Measurements from ENCODE around the gene NFATC2. TPM values are rescaled to one million over a fixed set of nuclear protein-coding genes. Genes with fewer than 3 reads are reported as not detected.

The NFATC2 gene
- total and polyA plus RNA-seq, 2 of the 8 experiments (the other 6 are each of a cell fraction or from before 2014, with no cell fraction given): 0.27 to 0.91 TPM

DNA sequence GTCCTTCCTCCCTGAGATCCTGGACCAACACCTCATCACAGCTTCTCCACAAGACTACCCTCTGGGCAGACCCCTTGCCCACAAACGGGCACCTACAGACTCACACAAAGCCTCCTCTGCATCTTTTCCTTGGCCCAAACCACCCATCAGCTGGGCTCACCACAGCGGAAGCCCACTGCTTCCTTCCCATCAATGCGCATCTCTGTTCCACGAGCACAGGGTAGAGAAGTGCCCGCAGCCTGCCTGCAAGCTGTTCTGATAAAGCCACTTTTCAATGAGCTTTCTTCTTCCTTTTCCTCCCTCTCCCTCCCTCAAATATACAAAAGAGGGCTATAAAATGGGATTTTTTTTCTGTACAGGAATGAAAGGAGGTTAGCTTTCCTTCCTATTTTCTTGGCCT is 111.2 kb downstream of the NFATC2 start (continued):
- TF ChIP-seq, protein P1, sequence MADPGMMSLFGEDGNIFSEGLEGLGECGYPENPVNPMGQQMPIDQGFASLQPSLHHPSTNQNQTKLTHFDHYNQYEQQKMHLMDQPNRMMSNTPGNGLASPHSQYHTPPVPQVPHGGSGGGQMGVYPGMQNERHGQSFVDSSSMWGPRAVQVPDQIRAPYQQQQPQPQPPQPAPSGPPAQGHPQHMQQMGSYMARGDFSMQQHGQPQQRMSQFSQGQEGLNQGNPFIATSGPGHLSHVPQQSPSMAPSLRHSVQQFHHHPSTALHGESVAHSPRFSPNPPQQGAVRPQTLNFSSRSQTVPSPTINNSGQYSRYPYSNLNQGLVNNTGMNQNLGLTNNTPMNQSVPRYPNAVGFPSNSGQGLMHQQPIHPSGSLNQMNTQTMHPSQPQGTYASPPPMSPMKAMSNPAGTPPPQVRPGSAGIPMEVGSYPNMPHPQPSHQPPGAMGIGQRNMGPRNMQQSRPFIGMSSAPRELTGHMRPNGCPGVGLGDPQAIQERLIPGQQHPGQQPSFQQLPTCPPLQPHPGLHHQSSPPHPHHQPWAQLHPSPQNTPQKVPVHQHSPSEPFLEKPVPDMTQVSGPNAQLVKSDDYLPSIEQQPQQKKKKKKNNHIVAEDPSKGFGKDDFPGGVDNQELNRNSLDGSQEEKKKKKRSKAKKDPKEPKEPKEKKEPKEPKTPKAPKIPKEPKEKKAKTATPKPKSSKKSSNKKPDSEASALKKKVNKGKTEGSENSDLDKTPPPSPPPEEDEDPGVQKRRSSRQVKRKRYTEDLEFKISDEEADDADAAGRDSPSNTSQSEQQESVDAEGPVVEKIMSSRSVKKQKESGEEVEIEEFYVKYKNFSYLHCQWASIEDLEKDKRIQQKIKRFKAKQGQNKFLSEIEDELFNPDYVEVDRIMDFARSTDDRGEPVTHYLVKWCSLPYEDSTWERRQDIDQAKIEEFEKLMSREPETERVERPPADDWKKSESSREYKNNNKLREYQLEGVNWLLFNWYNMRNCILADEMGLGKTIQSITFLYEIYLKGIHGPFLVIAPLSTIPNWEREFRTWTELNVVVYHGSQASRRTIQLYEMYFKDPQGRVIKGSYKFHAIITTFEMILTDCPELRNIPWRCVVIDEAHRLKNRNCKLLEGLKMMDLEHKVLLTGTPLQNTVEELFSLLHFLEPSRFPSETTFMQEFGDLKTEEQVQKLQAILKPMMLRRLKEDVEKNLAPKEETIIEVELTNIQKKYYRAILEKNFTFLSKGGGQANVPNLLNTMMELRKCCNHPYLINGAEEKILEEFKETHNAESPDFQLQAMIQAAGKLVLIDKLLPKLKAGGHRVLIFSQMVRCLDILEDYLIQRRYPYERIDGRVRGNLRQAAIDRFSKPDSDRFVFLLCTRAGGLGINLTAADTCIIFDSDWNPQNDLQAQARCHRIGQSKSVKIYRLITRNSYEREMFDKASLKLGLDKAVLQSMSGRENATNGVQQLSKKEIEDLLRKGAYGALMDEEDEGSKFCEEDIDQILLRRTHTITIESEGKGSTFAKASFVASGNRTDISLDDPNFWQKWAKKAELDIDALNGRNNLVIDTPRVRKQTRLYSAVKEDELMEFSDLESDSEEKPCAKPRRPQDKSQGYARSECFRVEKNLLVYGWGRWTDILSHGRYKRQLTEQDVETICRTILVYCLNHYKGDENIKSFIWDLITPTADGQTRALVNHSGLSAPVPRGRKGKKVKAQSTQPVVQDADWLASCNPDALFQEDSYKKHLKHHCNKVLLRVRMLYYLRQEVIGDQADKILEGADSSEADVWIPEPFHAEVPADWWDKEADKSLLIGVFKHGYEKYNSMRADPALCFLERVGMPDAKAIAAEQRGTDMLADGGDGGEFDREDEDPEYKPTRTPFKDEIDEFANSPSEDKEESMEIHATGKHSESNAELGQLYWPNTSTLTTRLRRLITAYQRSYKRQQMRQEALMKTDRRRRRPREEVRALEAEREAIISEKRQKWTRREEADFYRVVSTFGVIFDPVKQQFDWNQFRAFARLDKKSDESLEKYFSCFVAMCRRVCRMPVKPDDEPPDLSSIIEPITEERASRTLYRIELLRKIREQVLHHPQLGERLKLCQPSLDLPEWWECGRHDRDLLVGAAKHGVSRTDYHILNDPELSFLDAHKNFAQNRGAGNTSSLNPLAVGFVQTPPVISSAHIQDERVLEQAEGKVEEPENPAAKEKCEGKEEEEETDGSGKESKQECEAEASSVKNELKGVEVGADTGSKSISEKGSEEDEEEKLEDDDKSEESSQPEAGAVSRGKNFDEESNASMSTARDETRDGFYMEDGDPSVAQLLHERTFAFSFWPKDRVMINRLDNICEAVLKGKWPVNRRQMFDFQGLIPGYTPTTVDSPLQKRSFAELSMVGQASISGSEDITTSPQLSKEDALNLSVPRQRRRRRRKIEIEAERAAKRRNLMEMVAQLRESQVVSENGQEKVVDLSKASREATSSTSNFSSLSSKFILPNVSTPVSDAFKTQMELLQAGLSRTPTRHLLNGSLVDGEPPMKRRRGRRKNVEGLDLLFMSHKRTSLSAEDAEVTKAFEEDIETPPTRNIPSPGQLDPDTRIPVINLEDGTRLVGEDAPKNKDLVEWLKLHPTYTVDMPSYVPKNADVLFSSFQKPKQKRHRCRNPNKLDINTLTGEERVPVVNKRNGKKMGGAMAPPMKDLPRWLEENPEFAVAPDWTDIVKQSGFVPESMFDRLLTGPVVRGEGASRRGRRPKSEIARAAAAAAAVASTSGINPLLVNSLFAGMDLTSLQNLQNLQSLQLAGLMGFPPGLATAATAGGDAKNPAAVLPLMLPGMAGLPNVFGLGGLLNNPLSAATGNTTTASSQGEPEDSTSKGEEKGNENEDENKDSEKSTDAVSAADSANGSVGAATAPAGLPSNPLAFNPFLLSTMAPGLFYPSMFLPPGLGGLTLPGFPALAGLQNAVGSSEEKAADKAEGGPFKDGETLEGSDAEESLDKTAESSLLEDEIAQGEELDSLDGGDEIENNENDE (IDR thresholded peaks at IDR 0.05; ENCODE audit: insufficient replicate concordance, low read length): no peak
- no peak for TF ChIP-seq TAF1 (IDR thresholded peaks at IDR 0.05; ENCODE audit: low read depth, low read length)
- no peak for TF ChIP-seq NRF1 (IDR thresholded peaks at IDR 0.05; ENCODE audit: low read depth, low read length)
- TF ChIP-seq CHD1 (IDR thresholded peaks at IDR 0.05; ENCODE audit: low read depth, low read length): no peak
- no peak for TF ChIP-seq SIN3A (conservative IDR thresholded peaks at IDR 0.05 in 1 of 2, IDR thresholded peaks at IDR 0.05 in 1 of 2; ENCODE audit: low read depth in 1 of 2, low read length in 2 of 2)
- TF ChIP-seq SIRT6 (IDR thresholded peaks at IDR 0.05; ENCODE audit: low read length): no peak
- no peak for TF ChIP-seq CHD2 (IDR thresholded peaks at IDR 0.05; ENCODE audit: low read length)
- no peak for TF ChIP-seq JUN (IDR thresholded peaks at IDR 0.05; ENCODE audit: low read depth, low read length)
- TF ChIP-seq, protein P2, sequence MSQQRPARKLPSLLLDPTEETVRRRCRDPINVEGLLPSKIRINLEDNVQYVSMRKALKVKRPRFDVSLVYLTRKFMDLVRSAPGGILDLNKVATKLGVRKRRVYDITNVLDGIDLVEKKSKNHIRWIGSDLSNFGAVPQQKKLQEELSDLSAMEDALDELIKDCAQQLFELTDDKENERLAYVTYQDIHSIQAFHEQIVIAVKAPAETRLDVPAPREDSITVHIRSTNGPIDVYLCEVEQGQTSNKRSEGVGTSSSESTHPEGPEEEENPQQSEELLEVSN (IDR thresholded peaks at IDR 0.05): no peak
- TF ChIP-seq NANOG (IDR thresholded peaks at IDR 0.05; ENCODE audit: insufficient read depth, low read depth, low read length, poor library complexity, severe bottlenecking): no peak
- no peak for TF ChIP-seq HDAC6 (IDR thresholded peaks at IDR 0.05; ENCODE audit: low read depth, low read length)
- no peak for TF ChIP-seq RFX5 (IDR thresholded peaks at IDR 0.05; ENCODE audit: borderline replicate concordance, low read depth, low read length)
